CMK (cell line): ENCODE data around the gene RPSA.
"Not testable (repeated sequence)": the region's sequence is repeated elsewhere in the genome, so short reads cannot be mapped to it uniquely, and the experiment has no call there.

Source experiments
- DNase-seq: peaks from one replicate; pipeline ENCODE4 v3.0.0-alpha.2; 2010; ENCODE audit warnings: low read depth

Gene RPSA

GRCh38 chr3:39406368-39407258 lies at the start of gene RPSA:
Gene RPSA (plus strand): TSS chr3:39406720. CDS start chr3:39407654, 934 bp downstream.
- peak; percentile 95 for DNase-seq

- no peak for DNase-seq
Measured at GRCh38 chr3:39358333-39358732, 48.2 kb upstream of the RPSA start.

DNA sequence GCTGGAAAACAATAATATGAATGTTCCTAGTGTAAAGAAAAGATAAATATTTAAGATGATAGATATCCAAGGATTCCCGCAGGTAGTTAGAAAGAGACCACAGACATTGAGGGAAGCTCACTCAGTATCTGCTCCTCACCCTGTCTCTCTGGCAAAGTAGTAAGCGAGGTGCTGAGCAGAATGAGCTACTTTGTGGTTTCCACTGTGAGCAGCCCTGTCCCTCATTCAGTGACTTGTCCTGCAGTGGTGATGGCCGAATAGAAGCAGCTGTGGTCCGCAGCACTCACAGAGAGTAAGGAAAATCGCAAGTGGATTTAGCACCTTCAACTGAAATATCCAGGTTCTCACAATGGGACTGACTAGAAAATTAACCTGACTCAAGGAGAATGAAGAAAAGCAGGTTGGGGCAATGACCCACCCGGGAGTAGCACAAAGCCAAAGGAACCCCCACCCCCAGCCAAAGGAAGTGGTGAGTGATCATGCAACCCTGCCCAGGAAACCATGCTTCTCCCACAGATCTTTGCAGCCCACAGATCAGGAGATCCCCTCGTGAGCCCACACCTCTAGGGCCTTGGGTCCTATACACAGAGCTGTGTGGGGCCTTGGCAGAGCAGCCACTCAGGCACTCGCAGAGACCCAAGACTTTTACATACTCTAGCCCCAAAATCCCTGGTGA lies 45.1 kb upstream of the RPSA start:
- DNase-seq = no peak

GRCh38 chr3:39362192-39362591 lies 44.3 kb upstream of the RPSA start:
- DNase-seq = no peak

DNA sequence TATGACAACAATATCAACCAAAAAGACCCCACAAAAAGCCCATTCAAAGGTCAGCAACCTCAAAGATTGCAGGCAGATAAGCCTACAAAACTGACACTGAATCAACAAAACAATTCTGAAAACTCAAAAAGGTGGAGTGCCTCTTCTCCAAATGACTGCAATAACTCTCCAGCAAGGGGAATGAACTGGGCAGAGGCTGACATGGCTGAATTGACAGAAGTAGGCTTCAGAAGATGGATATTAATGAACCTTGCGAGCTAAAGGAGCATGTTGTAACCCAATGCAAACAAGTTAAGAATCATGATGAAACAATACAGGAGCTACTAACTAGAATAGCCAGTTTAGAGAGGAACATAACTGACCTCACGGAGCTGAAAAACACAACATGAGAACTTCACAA lies 43.7 kb upstream of the RPSA start:
- no peak for DNase-seq

DNA sequence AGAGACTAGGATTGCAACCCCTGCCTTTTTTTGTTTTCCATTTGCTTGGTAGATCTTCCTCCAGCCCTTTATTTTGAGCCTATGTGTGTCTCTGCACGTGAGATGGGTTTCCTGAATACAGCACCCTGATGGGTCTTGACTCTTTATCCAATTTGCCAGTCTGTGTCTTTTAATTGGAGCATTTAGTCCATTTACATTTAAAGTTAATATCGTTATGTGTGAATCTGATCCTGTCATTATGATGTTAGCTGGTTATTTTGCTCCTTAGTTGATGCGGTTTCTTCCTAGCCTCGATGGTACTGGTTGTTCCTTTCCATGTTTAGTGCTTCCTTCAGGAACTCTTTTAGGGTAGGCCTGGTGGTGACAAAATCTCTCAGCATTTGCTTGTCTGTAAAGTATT lies 36.1 kb upstream of the RPSA start:
- DNase-seq = not testable (repeated sequence)

DNA sequence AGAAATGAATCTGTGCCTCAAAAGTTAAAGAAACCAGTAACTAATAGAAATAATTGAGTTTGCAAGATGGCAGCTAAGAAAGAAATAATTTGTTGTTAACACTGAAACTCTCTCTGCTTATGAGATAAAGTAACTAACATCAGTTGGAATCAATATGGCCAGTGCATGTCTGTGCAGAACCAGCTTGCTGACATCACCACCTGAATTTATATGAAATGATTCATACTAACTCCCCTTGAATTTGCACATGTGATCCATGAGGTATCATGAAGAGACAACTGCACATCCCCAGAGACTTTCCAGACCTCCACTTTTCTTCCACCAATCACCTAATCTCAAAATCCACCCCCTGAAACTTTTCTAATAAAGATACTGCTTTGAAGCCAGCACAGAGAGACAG lies 33.7 kb upstream of the RPSA start:
- DNase-seq = no peak

GRCh38 chr3:39376959-39377634 lies 29.4 kb upstream of the RPSA start:
- DNase-seq = no peak

GRCh38 chr3:39378088-39378487 lies 28.4 kb upstream of the RPSA start:
- DNase-seq = no peak

DNA sequence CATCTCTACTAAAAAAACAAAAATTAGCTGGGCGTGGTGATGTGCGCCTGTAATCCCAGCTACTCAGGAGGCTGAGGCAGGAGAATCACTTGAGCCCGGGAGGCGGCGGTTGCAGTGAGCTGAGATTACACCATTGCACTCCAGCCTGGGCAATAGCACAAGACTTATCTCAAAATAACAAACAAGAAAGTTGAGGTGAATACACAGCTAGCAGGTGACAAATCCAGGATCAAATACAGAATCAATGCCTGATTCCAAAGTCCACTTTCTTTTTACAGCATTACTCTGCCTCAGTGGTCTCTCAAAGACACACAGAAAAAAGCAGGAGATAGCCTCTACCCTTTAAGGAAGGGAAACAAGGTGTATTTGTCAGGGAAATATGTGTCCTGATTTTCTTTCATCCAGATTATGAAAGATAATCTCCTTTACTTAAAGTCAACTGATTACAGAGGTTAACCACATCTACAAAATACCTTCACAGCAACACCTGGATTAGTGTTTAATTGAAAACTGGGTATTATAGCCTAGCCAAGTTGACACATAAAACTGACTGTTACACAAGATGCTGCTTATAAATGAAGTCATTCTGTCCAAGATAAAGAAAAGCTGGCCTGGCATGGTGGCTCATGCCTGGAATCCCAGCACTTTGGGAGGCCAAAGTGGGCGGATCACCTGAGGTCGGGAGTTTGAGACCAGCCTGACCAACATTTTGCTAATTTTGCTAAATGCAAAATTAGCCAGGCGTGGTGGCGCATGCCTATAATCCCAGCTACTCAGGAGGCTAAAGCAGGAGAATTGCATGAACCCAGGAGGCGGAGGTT lies 27.4 kb upstream of the RPSA start:
- DNase-seq = no peak

DNA sequence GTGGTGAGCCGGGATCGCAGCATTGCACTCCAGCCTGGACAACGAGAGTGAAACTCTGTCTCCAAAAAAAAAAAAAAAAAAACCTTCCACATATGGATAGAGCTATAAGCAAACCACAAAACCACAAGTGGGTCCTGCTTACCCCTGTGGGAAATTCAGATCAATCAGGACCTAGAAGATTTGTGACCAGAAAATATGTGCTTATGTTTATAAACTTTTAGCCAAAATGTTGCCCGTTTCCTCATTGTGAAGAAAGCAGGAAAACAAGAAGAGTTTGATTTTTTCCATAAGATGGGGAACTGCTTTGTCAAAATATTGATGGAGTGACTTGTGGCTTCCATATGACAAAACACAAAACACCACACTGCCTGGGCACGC lies 26.8 kb upstream of the RPSA start:
- no peak for DNase-seq

- no peak for DNase-seq
Measured at GRCh38 chr3:39381432-39381831, 25.1 kb upstream of the RPSA start.

DNA sequence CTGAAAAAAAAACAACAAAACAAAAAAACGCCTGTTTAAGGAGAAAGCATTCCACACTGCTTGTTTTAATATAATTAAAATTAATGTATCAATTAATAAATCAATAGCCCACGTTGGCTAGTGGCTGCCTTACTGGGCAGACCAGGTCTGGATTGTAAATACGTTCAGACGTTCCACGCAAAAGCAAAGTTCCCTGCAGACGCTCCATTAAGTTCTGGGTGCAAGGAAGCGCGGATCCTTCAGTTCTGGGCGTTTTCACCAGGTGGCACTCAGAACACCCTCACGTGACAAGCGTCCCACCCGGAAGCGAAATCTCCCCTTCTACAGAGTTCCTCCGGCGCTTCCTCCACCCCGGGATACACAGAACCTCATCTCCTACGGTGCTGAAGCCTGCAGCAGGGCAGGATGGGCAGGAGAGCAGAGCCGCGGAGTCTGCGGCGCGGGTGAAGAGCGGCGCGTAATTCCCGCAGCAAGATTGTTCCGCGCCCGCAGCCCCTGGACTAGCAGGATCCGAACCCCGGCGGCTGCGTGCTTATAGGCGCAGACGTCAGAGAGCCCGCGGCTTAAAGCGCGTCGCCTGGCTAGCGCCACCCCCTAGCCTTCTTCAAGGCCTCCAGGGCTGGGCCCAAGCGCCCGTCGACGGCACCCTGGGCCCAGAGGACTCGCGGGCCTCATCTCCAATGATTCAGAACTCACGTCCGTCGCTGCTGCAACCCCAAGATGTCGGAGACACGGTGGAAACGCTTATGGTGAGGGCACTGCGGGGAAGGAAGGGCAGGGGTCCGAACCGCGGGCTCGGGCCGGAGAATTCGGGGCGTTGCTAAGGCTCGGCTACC lies 23.3 kb upstream of the RPSA start, which contains the start of gene SLC25A38:
Gene SLC25A38, plus strand, starts transcription at position 326 of the 836 bp plus-strand sequence. Its CDS starts 355 bp downstream, at position 681.
- DNase-seq = peak; percentile 76

DNA sequence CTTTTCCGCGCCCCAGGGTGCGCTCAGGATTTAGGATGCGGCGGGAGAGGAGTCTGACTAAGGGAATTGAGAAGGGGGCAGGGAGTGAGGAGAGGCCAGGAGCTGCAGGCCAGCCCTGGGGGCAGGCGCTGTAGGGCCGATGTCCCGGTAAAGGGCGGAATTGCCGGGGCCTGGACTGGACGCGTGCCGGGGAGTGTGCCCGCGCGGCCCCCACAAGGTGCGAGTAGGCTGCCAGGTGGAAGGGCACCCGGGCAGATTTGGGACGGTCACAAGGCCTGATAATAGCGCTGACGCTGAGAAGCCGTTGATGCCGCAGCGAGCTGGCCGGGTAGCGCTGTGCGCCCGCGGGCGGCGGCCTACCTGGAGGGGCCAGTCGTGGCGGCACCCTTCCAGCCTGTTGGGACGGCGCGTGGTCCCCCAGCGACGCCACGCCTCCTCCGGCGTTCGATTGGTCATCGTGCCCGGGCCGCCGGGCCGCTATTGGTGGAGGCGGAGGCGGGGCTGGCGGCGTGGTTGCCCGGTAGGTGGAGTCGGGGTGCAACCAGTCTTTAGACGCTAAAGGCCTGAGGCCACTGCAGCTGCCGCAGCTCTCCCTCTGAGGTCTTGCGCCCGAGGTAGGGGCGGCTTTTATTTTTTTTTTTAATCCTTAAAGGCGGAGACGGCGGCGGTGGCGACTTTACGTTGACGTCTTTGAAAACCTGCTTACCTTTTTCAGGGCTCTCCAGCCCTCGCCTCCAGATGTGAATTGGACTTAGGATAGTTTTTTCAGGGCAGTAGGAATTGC lies 22.4 kb upstream of the RPSA start:
- DNase-seq = peak; percentile 75

GRCh38 chr3:39384665-39385000 lies 21.9 kb upstream of the RPSA start:
- DNase-seq = no peak

- DNase-seq = no peak
Measured at GRCh38 chr3:39385456-39386090, 20.9 kb upstream of the RPSA start.

GRCh38 chr3:39386318-39386717 lies 20.2 kb upstream of the RPSA start:
- no peak for DNase-seq

DNA sequence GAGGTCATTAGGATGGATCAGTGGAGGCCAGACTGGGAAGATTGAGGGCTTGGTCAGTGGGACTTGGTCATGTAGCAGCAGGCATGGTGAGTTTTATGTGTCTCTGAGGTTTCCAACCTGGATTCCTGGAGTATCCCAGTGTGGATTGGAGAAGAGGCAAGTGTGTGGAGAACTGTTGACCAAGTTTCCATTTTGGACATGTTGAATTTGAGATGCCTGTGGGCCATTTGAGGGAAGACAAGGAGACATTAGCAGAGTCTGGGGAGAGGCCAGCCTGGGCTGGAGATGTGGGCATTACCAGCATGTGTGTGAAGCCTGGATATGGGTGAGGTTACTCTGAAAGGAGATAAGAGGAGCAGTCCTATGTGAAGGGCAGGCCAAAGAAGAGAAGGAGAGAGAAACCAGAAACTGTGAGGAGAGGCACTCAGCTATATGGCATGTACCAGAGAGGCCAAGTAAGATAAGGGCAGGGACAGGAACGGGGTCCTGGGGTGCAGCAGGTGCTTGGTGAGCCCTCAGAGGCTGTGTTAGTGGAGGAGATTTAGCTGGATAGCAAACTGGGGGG lies 19.0 kb upstream of the RPSA start:
- no peak for DNase-seq

DNA sequence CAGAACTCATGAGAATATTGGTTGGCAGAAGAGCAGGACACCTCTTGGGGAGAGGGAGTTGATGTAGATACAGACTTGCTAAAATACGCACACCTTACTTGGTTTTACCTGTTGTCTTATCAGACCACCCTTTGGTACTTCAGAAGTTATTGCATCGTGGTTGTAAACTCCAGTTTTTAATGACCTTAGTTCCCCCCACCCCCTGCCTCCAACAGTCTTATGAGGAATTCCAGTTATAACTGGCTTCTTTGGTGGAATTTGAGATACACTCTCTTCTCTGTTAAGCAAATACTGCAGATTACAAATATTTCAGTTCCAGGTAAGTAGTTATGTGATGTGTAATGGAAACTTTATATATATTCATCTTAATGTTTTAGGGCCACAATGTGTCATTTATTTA lies 18.4 kb upstream of the RPSA start:
- no peak for DNase-seq
